C4-2B (cell line): ENCODE measurements around the gene DEFB110.

ENCODE experiments used
- ZFX ChIP-seq: fragments of 450-650 bp; IDR thresholded peaks from 2 replicates; pipeline ENCODE4 v1.6.1; 2017
- TF ChIP-seq, protein P1 (sequence below): fragments of 450-650 bp; conservative IDR thresholded peaks from 2 replicates; pipeline ENCODE4 v1.5.1; 2017; ENCODE audit warnings: mild to moderate bottlenecking

DNA sequence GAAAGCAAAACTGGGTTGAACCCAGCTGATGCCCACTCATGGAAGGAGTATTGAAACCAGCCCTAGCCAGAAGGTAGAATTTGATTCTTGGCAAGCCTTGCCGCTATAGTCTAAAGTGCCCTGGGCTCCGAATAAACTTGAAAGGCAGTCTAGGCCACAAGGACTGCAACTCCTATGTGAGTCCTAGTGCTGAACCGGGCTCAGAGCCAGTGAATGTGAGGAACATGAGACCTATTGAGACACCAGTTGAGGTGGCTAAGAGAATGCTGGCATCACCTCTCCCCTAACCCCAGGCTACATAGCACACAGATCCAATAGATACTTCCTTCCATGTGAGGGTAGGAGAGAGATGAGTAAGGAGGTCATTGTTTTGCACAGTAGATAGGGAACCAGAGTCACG, 3.5 kb upstream of the DEFB110 start:
- TF ChIP-seq, protein P1, sequence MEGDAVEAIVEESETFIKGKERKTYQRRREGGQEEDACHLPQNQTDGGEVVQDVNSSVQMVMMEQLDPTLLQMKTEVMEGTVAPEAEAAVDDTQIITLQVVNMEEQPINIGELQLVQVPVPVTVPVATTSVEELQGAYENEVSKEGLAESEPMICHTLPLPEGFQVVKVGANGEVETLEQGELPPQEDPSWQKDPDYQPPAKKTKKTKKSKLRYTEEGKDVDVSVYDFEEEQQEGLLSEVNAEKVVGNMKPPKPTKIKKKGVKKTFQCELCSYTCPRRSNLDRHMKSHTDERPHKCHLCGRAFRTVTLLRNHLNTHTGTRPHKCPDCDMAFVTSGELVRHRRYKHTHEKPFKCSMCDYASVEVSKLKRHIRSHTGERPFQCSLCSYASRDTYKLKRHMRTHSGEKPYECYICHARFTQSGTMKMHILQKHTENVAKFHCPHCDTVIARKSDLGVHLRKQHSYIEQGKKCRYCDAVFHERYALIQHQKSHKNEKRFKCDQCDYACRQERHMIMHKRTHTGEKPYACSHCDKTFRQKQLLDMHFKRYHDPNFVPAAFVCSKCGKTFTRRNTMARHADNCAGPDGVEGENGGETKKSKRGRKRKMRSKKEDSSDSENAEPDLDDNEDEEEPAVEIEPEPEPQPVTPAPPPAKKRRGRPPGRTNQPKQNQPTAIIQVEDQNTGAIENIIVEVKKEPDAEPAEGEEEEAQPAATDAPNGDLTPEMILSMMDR: no peak
- no peak for TF ChIP-seq ZFX
